K562 (cell line): ENCODE measurements around the gene NELL1.

Experiments
- BCOR ChIP-seq: fragments of 450-650 bp; IDR thresholded peaks from 2 replicates; pipeline ENCODE4 v1.6.1; 2016
- EZH2 ChIP-seq: IDR thresholded peaks from 2 replicates; pipeline ENCODE4 v1.6.1; 2012; ENCODE audit warnings: low read depth, mild to moderate bottlenecking, inconsistent platforms, low read length, borderline replicate concordance
- TOE1 ChIP-seq, 2 experiments: fragments of 450-650 bp in 1 of 2; sonication (generic) in 1 of 2; formaldehyde crosslinking in 1 of 2; IDR thresholded peaks; 2 replicates each; pipeline versions ENCODE4 v1.7.1 to v1.8.0; 2016 to 2022; ENCODE audit warnings: borderline replicate concordance in 2 of 2, mild to moderate bottlenecking in 2 of 2, antibody characterized with exemption in 1 of 2, inconsistent platforms in 1 of 2, low read depth in 1 of 2, missing genetic modification reagents in 1 of 2, moderate library complexity in 1 of 2
- ZNF121 ChIP-seq: sonication (generic); formaldehyde crosslinking; conservative IDR thresholded peaks from 2 replicates; pipeline ENCODE4 v1.8.0; 2022; ENCODE audit warnings: missing genetic modification reagents
- ZNF696 ChIP-seq: fragments of 250-450 bp; sonication (Bioruptor Pico); conservative IDR thresholded peaks from 2 replicates; pipeline ENCODE4 v1.4.0; 2020; ENCODE audit warnings: mild to moderate bottlenecking, moderate library complexity

DNA sequence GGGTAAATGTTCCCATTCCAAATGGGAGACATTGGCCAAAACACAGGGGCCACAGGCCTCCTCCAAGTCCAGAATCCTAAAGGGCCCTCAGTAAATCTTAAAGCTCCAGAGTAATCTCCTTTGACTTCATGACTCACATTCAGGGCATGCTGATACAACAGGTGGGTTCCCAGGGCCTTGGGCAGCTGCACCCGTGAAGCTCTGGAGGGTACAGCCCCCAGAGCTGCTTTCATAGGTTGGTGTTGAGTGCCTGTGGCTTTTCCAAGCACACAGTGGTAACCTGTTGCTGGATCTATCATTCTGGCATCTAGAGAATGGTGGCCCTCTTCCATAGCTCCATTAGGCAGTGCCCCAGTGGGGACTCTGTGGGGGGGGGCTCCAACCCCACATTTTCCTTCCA is 54.0 kb downstream of the NELL1 start:
- TF ChIP-seq TOE1 (IDR thresholded peaks at IDR 0.05; ENCODE audit: borderline replicate concordance) (no peak), TOE1 (CRISPR knock-in tag; IDR thresholded peaks at IDR 0.05; ENCODE audit: borderline replicate concordance, low read depth) (no peak), BCOR (no peak), ZNF121 (CRISPR knock-in tag) (no peak), EZH2 (no peak), ZNF696 (CRISPR knock-in tag) (no peak)
